H1 (cell line): ENCODE data around the gene KRT84. TPM values are rescaled to one million over a fixed set of nuclear protein-coding genes. Genes with fewer than 3 reads are reported as not detected.

ENCODE experiments used
- CTCF ChIA-PET: fragments of 300-600 bp; sonication (Branson Sonifier 250); formaldehyde crosslinking; loops from one replicate; lab custom pipeline; 2021; ENCODE audit not compliant: partially characterized antibody; lab: Charles Lee
- POLR2A ChIA-PET: fragments of 300-600 bp; sonication (Branson Sonifier 250); formaldehyde crosslinking; loops from one replicate; lab custom pipeline; 2021; ENCODE audit warnings: inconsistent platforms; ENCODE audit not compliant: partially characterized antibody; lab: Charles Lee
- DNase-seq, 2 experiments: peaks; one replicate each; pipeline versions ENCODE4 v3.0.0 to v3.0.0-alpha.2; 2010 to 2022; ENCODE audit warnings: low spot score in 2 of 2, low read depth in 1 of 2, mixed read lengths in 1 of 2
- FAIRE-seq: peaks from 2 replicates; lab custom pipeline; 2011; peaks lifted over from hg19 to GRCh38; lab: Jason Lieb, UNC
- H2AFZ ChIP-seq: 2 replicates; pipeline ENCODE4 v1.8.1; 2012; ENCODE audit warnings: low read length, inconsistent platforms
- H2AK5ac ChIP-seq: 2 replicates; pipeline ENCODE4 v1.6.1; 2013; ENCODE audit warnings: low read depth, low read length
- H2BK120ac ChIP-seq: replicated peaks from 2 replicates; pipeline ENCODE3; 2013; ENCODE audit warnings: low read depth, low read length, inconsistent platforms
- H2BK12ac ChIP-seq: 2 replicates; pipeline ENCODE4 v1.6.1; 2013; ENCODE audit warnings: low read depth, low read length
- H2BK15ac ChIP-seq: 2 replicates; pipeline ENCODE4 v1.6.1; 2013; ENCODE audit warnings: low read length
- H2BK20ac ChIP-seq: 2 replicates; pipeline ENCODE4 v1.6.1; 2013; ENCODE audit warnings: low read length
- H2BK5ac ChIP-seq: 2 replicates; pipeline ENCODE4 v1.6.1; 2013; ENCODE audit warnings: low read depth, low read length
- H3K14ac ChIP-seq: 2 replicates; pipeline ENCODE4 v1.6.1; 2013; ENCODE audit warnings: inconsistent platforms; ENCODE audit not compliant: insufficient read length
- H3K18ac ChIP-seq: 2 replicates; pipeline ENCODE4 v1.6.1; 2013; ENCODE audit warnings: low read length; ENCODE audit errors: extremely low read depth
- H3K23ac ChIP-seq: 2 replicates; pipeline ENCODE4 v1.6.1; 2013; ENCODE audit warnings: inconsistent platforms; ENCODE audit not compliant: insufficient read length
- H3K23me2 ChIP-seq: 2 replicates; pipeline ENCODE4 v1.6.1; 2013; ENCODE audit warnings: low read depth, low read length
- H3K27ac ChIP-seq: 2 replicates; pipeline ENCODE4 v1.6.1; 2011; ENCODE audit warnings: low read depth, low read length, inconsistent platforms
- H3K27me3 ChIP-seq, 4 experiments: replicated peaks in 1 of 4; 1 replicate in 1 of 4; 2 replicates in 3 of 4; pipeline versions ENCODE4 v1.6.1 to v1.8.1; 2011 to 2013; ENCODE audit warnings: low read length in 3 of 4, mild to moderate bottlenecking in 3 of 4, inconsistent platforms in 2 of 4, mixed read lengths in 2 of 4, moderate library complexity in 1 of 4; ENCODE audit not compliant: control insufficient read depth in 3 of 4, insufficient read depth in 3 of 4; ENCODE audit errors: extremely low read depth in 1 of 4
- H3K36me3 ChIP-seq, 4 experiments: 2 replicates each; pipeline versions ENCODE4 v1.6.1 to v1.8.1; 2011 to 2013; ENCODE audit warnings: mild to moderate bottlenecking in 4 of 4, low read length in 3 of 4, moderate library complexity in 2 of 4, control low read depth in 1 of 4, inconsistent platforms in 1 of 4; ENCODE audit not compliant: insufficient read depth in 4 of 4, control insufficient read depth in 2 of 4
- H3K4ac ChIP-seq: replicated peaks from 2 replicates; pipeline ENCODE3; 2013; ENCODE audit warnings: low read length, low read depth, mixed read lengths, inconsistent platforms; ENCODE audit not compliant: insufficient read length
- H3K4me1 ChIP-seq, 4 experiments: replicated peaks in 1 of 4; 1 replicate in 1 of 4; 2 replicates in 3 of 4; pipeline versions ENCODE4 v1.6.1 to v1.8.1; 2011 to 2013; ENCODE audit warnings: low read length in 3 of 4, inconsistent platforms in 2 of 4, mixed read lengths in 1 of 4; ENCODE audit not compliant: insufficient read depth in 4 of 4, control insufficient read depth in 3 of 4
- H3K4me2 ChIP-seq, 2 experiments: 2 replicates each; pipeline versions ENCODE4 v1.6.1 to v1.8.1; 2011 to 2013; ENCODE audit warnings: low read depth in 2 of 2, low read length in 2 of 2, control low read depth in 1 of 2, inconsistent platforms in 1 of 2, mild to moderate bottlenecking in 1 of 2; ENCODE audit not compliant: insufficient read depth in 1 of 2
- H3K4me3 ChIP-seq, 4 experiments: fragments of 200-600, 300-600 bp in 1 of 4; sonication (generic), shearing (Covaris generic), sonication (Bioruptor Twin) in 1 of 4; 2 replicates each; pipeline versions ENCODE4 v1.5.1 to v1.8.1; 2011 to 2016; ENCODE audit warnings: low read length in 4 of 4, low read depth in 3 of 4, control low read depth in 2 of 4, inconsistent platforms in 2 of 4, mild to moderate bottlenecking in 2 of 4, mixed read lengths in 1 of 4, moderate library complexity in 1 of 4; ENCODE audit not compliant: insufficient read depth in 2 of 4; ENCODE audit errors: extremely low read depth in 1 of 4
- H3K56ac ChIP-seq: replicated peaks from 2 replicates; pipeline ENCODE3; 2013; ENCODE audit warnings: low read depth, mild to moderate bottlenecking, mixed read lengths, low read length, inconsistent platforms; ENCODE audit not compliant: insufficient read length
- H3K79me1 ChIP-seq: 2 replicates; pipeline ENCODE4 v1.6.1; 2013; ENCODE audit warnings: low read depth, low read length, control low read depth
- H3K79me2 ChIP-seq, 2 experiments: 2 replicates each; pipeline versions ENCODE4 v1.6.1 to v1.8.1; 2012 to 2013; ENCODE audit warnings: low read length in 2 of 2, mild to moderate bottlenecking in 2 of 2, inconsistent platforms in 1 of 2; ENCODE audit not compliant: insufficient read depth in 2 of 2, control insufficient read depth in 1 of 2
- H3K9ac ChIP-seq, 4 experiments: replicated peaks in 1 of 4; 1 replicate in 1 of 4; 2 replicates in 3 of 4; pipeline versions ENCODE4 v1.6.1 to v1.8.1; 2011 to 2013; ENCODE audit warnings: low read depth in 3 of 4, low read length in 3 of 4, control low read depth in 2 of 4, mild to moderate bottlenecking in 2 of 4, moderate library complexity in 2 of 4, inconsistent platforms in 1 of 4; ENCODE audit errors: extremely low read depth in 1 of 4
- H3K9me3 ChIP-seq, 2 experiments: 2 replicates each; pipeline versions ENCODE4 v1.6.1 to v1.8.1; 2012 to 2013; ENCODE audit warnings: mild to moderate bottlenecking in 2 of 2, moderate library complexity in 2 of 2, control low read depth in 1 of 2, inconsistent platforms in 1 of 2, low read depth in 1 of 2, low read length in 1 of 2, mixed read lengths in 1 of 2; ENCODE audit not compliant: insufficient read depth in 2 of 2
- H4K20me1 ChIP-seq, 2 experiments: replicated peaks in 1 of 2; 2 replicates each; pipeline versions ENCODE3 to v1.8.1; 2011 to 2013; ENCODE audit warnings: inconsistent platforms in 2 of 2, low read length in 2 of 2, mild to moderate bottlenecking in 1 of 2; ENCODE audit not compliant: insufficient read depth in 2 of 2, control insufficient read depth in 1 of 2
- H4K5ac ChIP-seq: 2 replicates; pipeline ENCODE4 v1.6.1; 2013; ENCODE audit warnings: low read length, low read depth, mixed read lengths, inconsistent platforms; ENCODE audit not compliant: insufficient read length
- H4K8ac ChIP-seq: 2 replicates; pipeline ENCODE4 v1.8.0; 2013; ENCODE audit warnings: mild to moderate bottlenecking, moderate library complexity, low read length, inconsistent platforms; ENCODE audit not compliant: insufficient read depth; ENCODE audit errors: extremely low read depth
- H4K91ac ChIP-seq: replicated peaks from 2 replicates; pipeline ENCODE3; 2013; ENCODE audit warnings: low read length, mixed read lengths, inconsistent platforms; ENCODE audit not compliant: insufficient read length
- ASH2L ChIP-seq: fragments of 200-600, 300-600 bp; sonication (generic); IDR thresholded peaks from one replicate; pipeline ENCODE4 v1.7.1; 2017; ENCODE audit warnings: low read length
- GTF2F1 ChIP-seq: IDR thresholded peaks from 2 replicates; pipeline ENCODE4 v1.6.1; 2012; ENCODE audit warnings: low read depth, low read length, improper control_type of control experiment, borderline replicate concordance
- JUN ChIP-seq: IDR thresholded peaks from 2 replicates; pipeline ENCODE4 v1.6.1; 2011; ENCODE audit warnings: low read depth, mild to moderate bottlenecking, improper control_type of control experiment, low read length
- KDM1A ChIP-seq: fragments of 200-600, 300-600 bp; sonication (generic); IDR thresholded peaks from 2 replicates; pipeline ENCODE4 v1.7.1; 2016; ENCODE audit warnings: mild to moderate bottlenecking, low read length, borderline replicate concordance
- SIX5 ChIP-seq: IDR thresholded peaks from 2 replicates; pipeline ENCODE4 v1.6.1; 2011; ENCODE audit warnings: mild to moderate bottlenecking, low read depth, low read length
- SUZ12 ChIP-seq: fragments of 200-600 bp; sonication (generic); IDR thresholded peaks from 2 replicates; pipeline ENCODE4 v1.6.1; 2012; ENCODE audit warnings: mild to moderate bottlenecking, inconsistent platforms, low read length, moderate library complexity, mixed read lengths
- WGBS, 2 experiments: shearing (Covaris generic) in 1 of 2; methylation state at CpG; one replicate each; pipeline versions ENCODE4 v1.1.6 to v1.1.7; 2013 to 2015; ENCODE audit warnings: low lambda C conversion rate in 2 of 2, mixed read lengths in 2 of 2, inconsistent platforms in 1 of 2, low coverage in 1 of 2, missing lambda C conversion rate in 1 of 2; ENCODE audit not compliant: insufficient replicate concordance in 2 of 2, insufficient coverage in 1 of 2, insufficient read length in 1 of 2; ENCODE audit errors: extremely low coverage in 1 of 2, missing lambda C conversion rate in 1 of 2; 5-methylcytosine and 5-hydroxymethylcytosine counted together
- polyA plus RNA-seq, 7 experiments: library from polyadenylated mRNA; depleted of rRNA in 3 of 7; stranded (reverse) in 5 of 7; unstranded in 2 of 7; fragments of >200 nt in 5 of 7; fragments of 200-250 nt in 2 of 7; gene quantifications; 1 replicate in 5 of 7; 2 replicates in 1 of 7; 4 replicates in 1 of 7; pipeline versions ENCODE4 v1.2.1 to v1.2.3, GENCODE V29; 2011 to 2013; ENCODE audit warnings: missing spikeins in 2 of 7, mixed read lengths in 2 of 7
- total RNA-seq: library from RNA; stranded (reverse); fragmentation: NEBNext Ultra II Directional; extraction: Animal tissue kit (Norgen Biotek cat#: 25700); gene quantifications from 2 replicates; pipeline ENCODE4 v1.2.1, GENCODE V29; 2021

KRT84 gene
- total and polyA plus RNA-seq, 2 of the 8 experiments (the other 6 are each of a cell fraction or from before 2014, with no cell fraction given), result not detected

DNA sequence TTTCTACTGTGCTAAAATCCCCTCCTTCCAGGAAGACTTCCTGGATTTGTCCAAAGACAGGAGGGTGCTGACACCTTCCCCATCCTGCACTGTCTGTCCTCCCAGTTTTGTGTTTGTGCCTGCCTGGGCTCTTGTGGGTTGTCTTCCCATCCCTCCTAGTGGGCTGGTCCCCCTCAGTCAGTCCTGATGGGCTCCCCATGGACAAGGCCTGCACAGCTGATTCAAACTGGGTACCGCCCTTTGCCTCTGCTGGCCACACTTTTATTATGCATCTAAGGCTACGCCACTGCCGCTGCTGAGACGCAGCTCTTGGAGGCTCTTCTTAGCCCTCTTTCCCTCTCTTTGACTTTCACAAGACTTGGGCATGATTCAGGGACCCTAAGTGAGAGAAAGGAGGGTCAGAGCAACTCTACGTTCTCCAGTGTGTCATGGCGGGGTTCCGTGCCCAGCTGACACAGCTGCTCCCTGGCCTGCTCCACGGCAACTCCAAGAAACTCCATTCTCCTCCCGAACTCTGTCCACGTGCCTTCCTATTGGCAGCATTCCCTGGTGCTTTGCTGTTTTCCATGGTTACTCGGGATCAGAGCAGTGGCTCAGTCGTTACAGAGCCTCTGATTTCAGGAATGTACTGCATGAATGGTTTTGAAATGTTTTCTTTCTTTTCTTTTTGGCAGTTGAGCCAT lies 14.4 kb downstream of the KRT84 start:
- Histone ChIP-seq H4K5ac (no peak overlapping the region), H3K4ac (no peak overlapping the region), H3K14ac (no peak overlapping the region), H3K4me2 (no peak overlapping the region), H2AK5ac (no peak overlapping the region), H2BK5ac (no peak overlapping the region), H3K56ac (no peak overlapping the region), H3K18ac (no peak overlapping the region), H3K9ac (no peak overlapping the region), H2BK120ac (no peak overlapping the region), H3K4me1 (no peaks in the 10 kb centered on the region), H3K79me2 (no peaks in the 10 kb centered on the region), H3K79me1 (no peaks in the 10 kb centered on the region), H4K20me1 (peaks cover 0 to 2% of the 10 kb centered on the region in 2 experiments), H3K27ac (no peak overlapping the region), H3K36me3 (no peaks in the 10 kb centered on the region), H3K9me3 (no peaks in the 10 kb centered on the region), H3K4me3 (no peak overlapping the region), H2BK20ac (no peak overlapping the region), H4K8ac (no peak overlapping the region), H3K27me3 (no peaks in the 10 kb centered on the region), H3K23me2 (no peaks in the 10 kb centered on the region), H4K91ac (no peak overlapping the region), H2AFZ (no peak overlapping the region), H2BK15ac (0 out of 2 replicates have a peak overlapping the region, but pooled peaks have one; percentile 6), H2BK12ac (no peak overlapping the region), H3K23ac (no peak overlapping the region)
- WGBS, 2 experiments, result 89% methylated on average over 12 of the region's 12 CpGs; no CpG with 5 or more reads in 1 of the 2 experiments
- TF ChIP-seq SIX5, result no peak
- no peak for TF ChIP-seq KDM1A
- TF ChIP-seq GTF2F1, result no peak
- TF ChIP-seq ASH2L, result no peak
- TF ChIP-seq SUZ12, result no peak
- no peak for TF ChIP-seq JUN
- DNase-seq (no peak), FAIRE-seq (no peak)
- POLR2A ChIA-PET, result no interaction called here
- CTCF ChIA-PET, result interaction anchor here (0.6 to 8.6 kb wide), 33 partner anchors 9 to 872 kb away, joined by 3 to 105 read pairs (median 4); partner anchors contain the start of gene KRT84
